ENCODE data around the gene COL23A1. TPM values are rescaled to one million over a fixed set of nuclear protein-coding genes. Genes with fewer than 3 reads are reported as not detected.

COL23A1 gene
- total and polyA plus RNA-seq, 2 of the 8 experiments (the other 6 are each of a cell fraction or from before 2014, with no cell fraction given): 3.1 to 4.7 TPM

GRCh38 chr5:178241688-178242231, 348.4 kb downstream of the COL23A1 start:
- Histone ChIP-seq H3K4me2 (ENCODE audit: insufficient read depth in 1 of 2, low read depth in 2 of 2, low read length in 2 of 2) (no peak overlapping the region), H4K20me1 (replicated peaks in 1 of 2; ENCODE audit: control insufficient read depth in 1 of 2, insufficient read depth in 2 of 2, low read length in 2 of 2) (peaks cover 0 to 2% of the 10 kb centered on the region in 2 experiments), H3K79me1 (ENCODE audit: low read depth, low read length) (no peaks in the 10 kb centered on the region; the same call in 1 of the 2 replicates), H3K14ac (ENCODE audit: insufficient read length) (no peak overlapping the region), H2BK12ac (ENCODE audit: low read depth, low read length) (no peak overlapping the region), H4K91ac (replicated peaks; ENCODE audit: insufficient read length, low read length) (no peak overlapping the region), H3K27me3 (replicated peaks in 1 of 4; ENCODE audit: control insufficient read depth in 3 of 4, extremely low read depth in 1 of 4, insufficient read depth in 3 of 4, low read length in 3 of 4) (no peaks in the 10 kb centered on the region), H3K4me1 (replicated peaks in 1 of 4; ENCODE audit: control insufficient read depth in 3 of 4, insufficient read depth in 4 of 4, low read length in 3 of 4) (peaks cover 0 to 3% (median 1%) of the 10 kb centered on the region in 4 experiments; a peak in 3 of 7 replicates), H3K79me2 (ENCODE audit: control insufficient read depth in 1 of 2, insufficient read depth in 2 of 2, low read length in 2 of 2) (no peaks in the 10 kb centered on the region), H2AFZ (ENCODE audit: low read length) (no peak overlapping the region), H4K5ac (ENCODE audit: insufficient read length, low read depth, low read length) (no peak overlapping the region), H2AK5ac (ENCODE audit: low read depth, low read length) (no peak overlapping the region), H4K8ac (ENCODE audit: extremely low read depth, insufficient read depth, low read length) (no peak overlapping the region), H3K18ac (ENCODE audit: extremely low read depth, low read length) (no peak overlapping the region), H2BK20ac (ENCODE audit: low read length) (no peak overlapping the region), H2BK15ac (ENCODE audit: low read length) (no peak overlapping the region), H3K56ac (replicated peaks; ENCODE audit: insufficient read length, low read depth, low read length) (no peak overlapping the region), H2BK5ac (ENCODE audit: low read depth, low read length) (no peak overlapping the region), H3K4me3 (ENCODE audit: extremely low read depth in 1 of 4, insufficient read depth in 2 of 4, low read depth in 3 of 4, low read length in 4 of 4) (no peak overlapping the region), H3K36me3 (ENCODE audit: control insufficient read depth in 2 of 4, insufficient read depth in 4 of 4, low read length in 3 of 4) (no peaks in the 10 kb centered on the region), H3K27ac (ENCODE audit: low read depth, low read length) (no peak overlapping the region), H3K23ac (ENCODE audit: insufficient read length) (no peak overlapping the region), H3K9me3 (ENCODE audit: insufficient read depth in 2 of 2, low read depth in 1 of 2, low read length in 1 of 2) (no peaks in the 10 kb centered on the region), H3K23me2 (ENCODE audit: low read depth, low read length) (peaks cover 12% of the 10 kb centered on the region; the same call in 1 of the 2 replicates), H2BK120ac (replicated peaks; ENCODE audit: low read depth, low read length) (no peak overlapping the region), H3K9ac (replicated peaks in 1 of 4; ENCODE audit: extremely low read depth in 1 of 4, low read depth in 3 of 4, low read length in 3 of 4) (no peak overlapping the region), H3K4ac (replicated peaks; ENCODE audit: insufficient read length, low read depth, low read length) (no peak overlapping the region)
- no peak for TF ChIP-seq CREB1 (IDR thresholded peaks at IDR 0.05)
- no peak for TF ChIP-seq SIRT6 (IDR thresholded peaks at IDR 0.05; ENCODE audit: low read length)
- TF ChIP-seq EZH2 (IDR thresholded peaks at IDR 0.05; ENCODE audit: low read depth, low read length, severe bottlenecking): no peak
- CTCF ChIA-PET (ENCODE audit: partially characterized antibody): interaction anchor here (0.8 to 1.5 kb wide), 3 partner anchors 11 to 30 kb away, joined by 4 to 7 read pairs (median 5); no protein-coding TSS in a partner anchor
- FAIRE-seq: no peak
- POLR2A ChIA-PET (ENCODE audit: partially characterized antibody): interaction anchor here (0.7 to 2.2 kb wide), 3 partner anchors 9 to 13 kb away, joined by 3 to 6 read pairs (median 4); partner anchors contain the start of gene PHYKPL
- no peak for DNase-seq (ENCODE audit: low read depth in 1 of 2, low spot score in 2 of 2)
- 92% methylated on average over 10 of the region's 15 CpGs; no CpG with 5 or more reads in 1 of the 2 experiments for WGBS, 2 experiments (ENCODE audit: extremely low coverage in 1 of 2, insufficient coverage in 1 of 2, insufficient read length in 1 of 2, insufficient replicate concordance in 2 of 2, low coverage in 1 of 2, low lambda C conversion rate in 2 of 2, missing lambda C conversion rate in 1 of 2)

Data from H1 (cell line).